Kidney (tissue), 14 donors: Measurements from ENCODE around the gene SH3PXD2B. TPM values are rescaled to one million over a fixed set of nuclear protein-coding genes. Genes with fewer than 3 reads are reported as not detected.

ENCODE experiments used
- DNase-seq, 5 donors: peaks; one replicate each; pipeline ENCODE4 v3.0.0-alpha.2; 2013 to 2020
- FAIRE-seq: peaks from 2 replicates; lab custom pipeline; 2012; peaks lifted over from hg19 to GRCh38; lab: Jason Lieb, UNC
- H3K27ac ChIP-seq, 2 donors: one replicate each; pipeline ENCODE4 v1.7.0; 2013; ENCODE audit warnings: low read depth in 2 of 2, low read length in 2 of 2, inconsistent platforms in 1 of 2
- H3K27me3 ChIP-seq: one replicate; pipeline ENCODE4 v1.7.1; 2013; ENCODE audit warnings: low read length, inconsistent platforms; ENCODE audit not compliant: control insufficient read depth, insufficient read depth
- H3K36me3 ChIP-seq, 3 donors: one replicate each; pipeline versions ENCODE4 v1.7.0 to v1.7.1; 2013; ENCODE audit warnings: low read length in 3 of 3, control low read depth in 1 of 3, inconsistent platforms in 1 of 3; ENCODE audit not compliant: insufficient read depth in 3 of 3, control insufficient read depth in 2 of 3
- H3K4me1 ChIP-seq, 3 donors: one replicate each; pipeline versions ENCODE4 v1.7.0 to v1.7.1; 2013; ENCODE audit warnings: low read length in 3 of 3, inconsistent platforms in 1 of 3, low read depth in 1 of 3; ENCODE audit not compliant: control insufficient read depth in 2 of 3, insufficient read depth in 2 of 3
- H3K4me3 ChIP-seq, 3 donors: one replicate each; pipeline versions ENCODE4 v1.7.0 to v1.8.1; 2013; ENCODE audit warnings: low read length in 3 of 3, control low read depth in 1 of 3, inconsistent platforms in 1 of 3
- H3K9ac ChIP-seq, 3 donors: one replicate each; pipeline versions ENCODE4 v1.7.0 to v1.7.1; 2013; ENCODE audit warnings: low read length in 3 of 3, control low read depth in 1 of 3, inconsistent platforms in 1 of 3
- H3K9me3 ChIP-seq, 3 donors: one replicate each; pipeline versions ENCODE4 v1.7.0 to v1.7.1; 2013; ENCODE audit warnings: low read length in 3 of 3, control low read depth in 1 of 3, inconsistent platforms in 1 of 3; ENCODE audit not compliant: control insufficient read depth in 2 of 3, insufficient read depth in 1 of 3
- CTCF ChIP-seq: IDR thresholded peaks from 3 replicates; pipeline ENCODE4 v1.5.1; 2012; ENCODE audit warnings: mild to moderate bottlenecking, moderate library complexity, borderline replicate concordance; ENCODE audit not compliant: insufficient read depth; ENCODE audit errors: extremely low read depth
- intact Hi-C: fragments of 100-400 bp; cut with DNase I; formaldehyde crosslinking; loops from one replicate; pipeline ENCODE4 v1.11.1; 2022
- polyA plus RNA-seq: library from polyadenylated mRNA; stranded (reverse); fragments of 350-450 nt; fragmentation: Illumina TruSeq; extraction: RNeasy Lipid Tissue Mini Kit (QIAGEN cat#74804); gene quantifications from one replicate; pipeline ENCODE4 v1.2.3, GENCODE V29; 2014; ENCODE audit warnings: low read depth, low replicate concordance; ENCODE audit not compliant: insufficient read depth
- total RNA-seq: library from RNA; stranded (reverse); fragmentation: NEBNext Ultra II Directional; extraction: Animal tissue kit (Norgen Biotek cat#: 25700); gene quantifications from one replicate; pipeline ENCODE4 v1.2.1, GENCODE V29; 2021
- donor health status: control.
- donor health status: control.
- donor health status: control.
- donor health status: control.
- donor health status: control.
- donor health status: DM: yes; HTN: yes; CAD: no.
- donor health status: Normal renal cell carcinoma (clear cell type).

Gene SH3PXD2B
- total and polyA plus RNA-seq, 2 donors from 2014 or later = 3.1 to 22.8 TPM

GRCh38 chr5:172458976-172459782 lies 4.9 kb upstream of the SH3PXD2B start:
- no peak overlapping the region for H3K4me3 ChIP-seq
- H3K4me1 ChIP-seq = peaks cover 0 to 5% (median 5%) of the 10 kb centered on the region in 3 donors
- no peaks in the 10 kb centered on the region for H3K9me3 ChIP-seq
- no peaks in the 10 kb centered on the region for H3K36me3 ChIP-seq
- TF ChIP-seq CTCF = no peak
- DNase-seq (peak in 3 of 5 donors; percentile 57 to 68 (median 66)), FAIRE-seq (no peak)
- no peaks in the 10 kb centered on the region for H3K27me3 ChIP-seq
- H3K9ac ChIP-seq = no peak overlapping the region
- intact Hi-C loops = no loop called here
- no peak overlapping the region for H3K27ac ChIP-seq

- FAIRE-seq (no peak), DNase-seq (no peak)
- Histone ChIP-seq H3K4me3 (no peak overlapping the region), H3K36me3 (no peaks in the 10 kb centered on the region), H3K27me3 (no peaks in the 10 kb centered on the region), H3K9me3 (no peaks in the 10 kb centered on the region), H3K9ac (no peak overlapping the region), H3K4me1 (peaks cover 0 to 9% (median 5%) of the 10 kb centered on the region in 3 donors), H3K27ac (no peak overlapping the region)
- intact Hi-C loops = no loop called here
- no peak for TF ChIP-seq CTCF
Measured at GRCh38 chr5:172456076-172456722, 1.9 kb upstream of the SH3PXD2B start.

- H3K4me3 ChIP-seq = no peak overlapping the region
- H3K27ac ChIP-seq = no peak overlapping the region
- peaks cover 0 to 9% (median 5%) of the 10 kb centered on the region in 3 donors for H3K4me1 ChIP-seq
Measured at GRCh38 chr5:172455511-172456061, 1.3 kb upstream of the SH3PXD2B start.

More at GRCh38 chr5:172455511-172456061, 1.3 kb upstream of the SH3PXD2B start:
- intact Hi-C loops = no loop called here
- Histone ChIP-seq H3K27me3 (no peaks in the 10 kb centered on the region), H3K36me3 (no peaks in the 10 kb centered on the region), H3K9ac (no peak overlapping the region), H3K9me3 (no peaks in the 10 kb centered on the region)
- no peak for TF ChIP-seq CTCF
- DNase-seq (peak in 1 of 5 donors; percentile 38), FAIRE-seq (no peak)
